Right atrium auricular region (tissue), 2 donors: ENCODE data around the gene MPZL1. TPM values are rescaled to one million over a fixed set of nuclear protein-coding genes. Genes with fewer than 3 reads are reported as not detected.

Experiments used
- DNase-seq: peaks from one replicate; pipeline ENCODE4 v3.0.0-alpha.2; 2019; ENCODE audit warnings: low spot score
- H3K27ac ChIP-seq, 2 donors: fragments of 200-600 bp; sonication (generic); 1 replicate in 1 of 2; 2 replicates in 1 of 2; pipeline ENCODE4 v1.5.1; 2016 to 2019
- H3K27me3 ChIP-seq, 2 donors: fragments of 200-600 bp; sonication (generic); one replicate each; pipeline versions ENCODE4 v1.5.1 to v1.6.0; 2017 to 2019
- H3K36me3 ChIP-seq: fragments of 200-600 bp; sonication (generic); one replicate; pipeline ENCODE4 v1.5.1; 2016
- H3K4me1 ChIP-seq, 2 donors: fragments of 200-600 bp; sonication (generic); one replicate each; pipeline versions ENCODE4 v1.5.1 to v1.6.0; 2017 to 2019
- H3K4me3 ChIP-seq, 2 donors: fragments of 200-600 bp; sonication (generic); 1 replicate in 1 of 2; 2 replicates in 1 of 2; pipeline ENCODE4 v1.5.1; 2017 to 2019; ENCODE audit warnings: mild to moderate bottlenecking in 1 of 2, moderate library complexity in 1 of 2
- H3K9me3 ChIP-seq, 2 donors: fragments of 200-600 bp; sonication (generic); one replicate each; pipeline ENCODE4 v1.5.1; 2019
- total RNA-seq, 2 donors: library from RNA; depleted of rRNA; stranded (reverse); fragments of >200 nt; gene quantifications; one replicate each; pipeline ENCODE4 v1.1.0, GENCODE V29; 2016
- TF ChIP-seq, protein P1 (sequence below), 2 donors: fragments of 200-600 bp; sonication (generic); IDR thresholded peaks; one replicate each; pipeline ENCODE4 v1.5.1; 2019; ENCODE audit warnings: antibody characterized with exemption in 2 of 2

MPZL1 gene
- total RNA-seq, 2 donors from 2014 or later, result 22.4 to 52.0 TPM

DNA sequence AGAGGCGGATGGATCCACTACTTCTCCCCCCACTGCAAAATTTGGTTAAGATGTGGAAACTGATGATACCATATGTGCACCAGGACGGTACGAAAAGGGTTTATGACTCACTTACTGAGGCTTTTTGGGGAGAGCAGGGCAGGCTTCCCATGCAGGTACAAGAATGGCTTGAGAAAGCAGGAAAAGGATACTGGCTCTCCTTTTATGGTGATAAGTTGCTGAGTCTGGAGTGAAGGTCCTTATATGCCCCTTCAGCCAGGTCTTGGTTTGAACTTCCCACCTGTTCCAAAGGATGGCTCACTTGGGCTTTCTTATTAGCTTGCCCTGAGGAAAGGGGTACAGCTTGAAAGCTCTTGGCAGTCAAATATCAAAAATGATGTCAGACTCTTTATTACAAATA is 23.1 kb downstream of the MPZL1 start:
- Histone ChIP-seq H3K4me3 (no peak overlapping the region), H3K9me3 (no peaks in the 10 kb centered on the region), H3K36me3 (no peaks in the 10 kb centered on the region), H3K27me3 (no peaks in the 10 kb centered on the region), H3K27ac (no peak overlapping the region), H3K4me1 (no peaks in the 10 kb centered on the region)
- no peak for DNase-seq
- TF ChIP-seq, protein P1, sequence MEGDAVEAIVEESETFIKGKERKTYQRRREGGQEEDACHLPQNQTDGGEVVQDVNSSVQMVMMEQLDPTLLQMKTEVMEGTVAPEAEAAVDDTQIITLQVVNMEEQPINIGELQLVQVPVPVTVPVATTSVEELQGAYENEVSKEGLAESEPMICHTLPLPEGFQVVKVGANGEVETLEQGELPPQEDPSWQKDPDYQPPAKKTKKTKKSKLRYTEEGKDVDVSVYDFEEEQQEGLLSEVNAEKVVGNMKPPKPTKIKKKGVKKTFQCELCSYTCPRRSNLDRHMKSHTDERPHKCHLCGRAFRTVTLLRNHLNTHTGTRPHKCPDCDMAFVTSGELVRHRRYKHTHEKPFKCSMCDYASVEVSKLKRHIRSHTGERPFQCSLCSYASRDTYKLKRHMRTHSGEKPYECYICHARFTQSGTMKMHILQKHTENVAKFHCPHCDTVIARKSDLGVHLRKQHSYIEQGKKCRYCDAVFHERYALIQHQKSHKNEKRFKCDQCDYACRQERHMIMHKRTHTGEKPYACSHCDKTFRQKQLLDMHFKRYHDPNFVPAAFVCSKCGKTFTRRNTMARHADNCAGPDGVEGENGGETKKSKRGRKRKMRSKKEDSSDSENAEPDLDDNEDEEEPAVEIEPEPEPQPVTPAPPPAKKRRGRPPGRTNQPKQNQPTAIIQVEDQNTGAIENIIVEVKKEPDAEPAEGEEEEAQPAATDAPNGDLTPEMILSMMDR (IDR thresholded peaks at IDR 0.05), result no peak

- no peaks in the 10 kb centered on the region for H3K9me3 ChIP-seq
- TF ChIP-seq, protein P1 (IDR thresholded peaks at IDR 0.05), result no peak
- no peak overlapping the region for H3K27ac ChIP-seq
- no peak overlapping the region for H3K4me3 ChIP-seq
- no peaks in the 10 kb centered on the region for H3K4me1 ChIP-seq
- no peaks in the 10 kb centered on the region for H3K27me3 ChIP-seq
- H3K36me3 ChIP-seq, result no peaks in the 10 kb centered on the region
- DNase-seq, result no peak
These were observed 24.4 kb downstream of the MPZL1 start for GRCh38 chr1:167746013-167746672.

DNA sequence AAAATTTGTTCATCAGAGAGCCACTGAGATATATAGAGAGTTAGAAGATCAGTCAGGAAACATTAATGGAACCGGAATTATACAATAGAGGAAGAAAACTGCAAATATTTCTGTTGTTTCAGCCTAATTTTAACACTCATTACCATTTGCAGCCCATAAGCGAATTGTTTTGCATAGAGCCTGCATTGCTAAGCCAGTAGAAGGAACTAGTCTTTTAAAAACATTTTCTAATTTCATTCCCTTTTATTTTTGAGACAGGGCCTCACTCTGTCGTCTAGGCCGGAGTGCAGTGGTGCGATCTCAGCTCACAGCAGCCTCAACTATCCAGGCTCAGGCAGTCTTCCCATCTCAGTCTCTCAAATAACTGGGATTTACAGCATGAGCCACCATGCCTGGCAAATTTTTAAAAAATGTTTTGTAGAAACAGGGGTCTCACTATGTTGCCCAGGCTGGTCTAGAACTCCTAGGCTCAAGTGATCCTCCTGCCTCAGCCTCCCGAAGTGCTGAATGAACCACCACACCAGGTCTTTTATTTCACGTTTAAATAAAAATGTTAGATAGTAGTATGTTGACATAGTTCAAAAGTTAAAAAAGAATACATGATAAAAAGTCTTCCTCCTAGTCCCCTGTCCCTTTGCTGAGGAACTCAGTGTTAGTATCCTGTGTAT is 25.3 kb downstream of the MPZL1 start:
- Histone ChIP-seq H3K36me3 (no peaks in the 10 kb centered on the region), H3K9me3 (no peaks in the 10 kb centered on the region), H3K27me3 (no peaks in the 10 kb centered on the region), H3K27ac (no peak overlapping the region), H3K4me1 (peaks cover 0 to 3% of the 10 kb centered on the region in 2 donors), H3K4me3 (no peak overlapping the region)
- no peak for DNase-seq
- TF ChIP-seq, protein P1 (IDR thresholded peaks at IDR 0.05), result no peak

GRCh38 chr1:167747988-167748387 is 26.2 kb downstream of the MPZL1 start:
- no peaks in the 10 kb centered on the region for H3K9me3 ChIP-seq
- H3K4me3 ChIP-seq, result no peak overlapping the region
- peaks cover 0 to 12% of the 10 kb centered on the region in 2 donors for H3K4me1 ChIP-seq
- DNase-seq, result no peak
- TF ChIP-seq, protein P1 (IDR thresholded peaks at IDR 0.05), result no peak
- no peaks in the 10 kb centered on the region for H3K27me3 ChIP-seq
- no peak overlapping the region for H3K27ac ChIP-seq
- no peaks in the 10 kb centered on the region for H3K36me3 ChIP-seq

DNA sequence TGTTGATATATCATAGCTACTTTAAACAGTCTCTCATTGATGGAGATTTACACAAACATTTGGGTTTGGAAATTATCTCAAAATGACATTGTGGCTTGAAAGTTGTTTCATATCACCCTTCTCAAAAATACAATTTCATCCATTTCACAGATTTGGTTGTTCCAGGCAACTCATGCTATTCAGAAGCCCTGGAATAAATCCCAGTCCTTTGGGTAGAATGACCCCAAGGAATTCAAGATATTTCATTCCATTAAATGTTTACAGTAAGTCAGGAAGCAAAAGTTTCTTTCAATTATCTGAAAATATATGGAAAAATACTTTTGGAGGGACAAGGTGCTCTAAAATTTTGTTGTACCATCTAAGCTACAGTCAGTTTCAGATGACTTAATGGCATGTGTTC is 27.1 kb downstream of the MPZL1 start:
- H3K9me3 ChIP-seq, result no peaks in the 10 kb centered on the region
- H3K36me3 ChIP-seq, result no peaks in the 10 kb centered on the region
- no peak for DNase-seq
- no peak overlapping the region for H3K4me3 ChIP-seq
- peaks cover 0 to 18% of the 10 kb centered on the region in 2 donors for H3K4me1 ChIP-seq
- H3K27ac ChIP-seq, result no peak overlapping the region
- H3K27me3 ChIP-seq, result no peaks in the 10 kb centered on the region
- TF ChIP-seq, protein P1 (IDR thresholded peaks at IDR 0.05), result no peak
